Suprapubic skin (tissue), 4 donors: Measurements from ENCODE around the gene FAM193B. TPM values are rescaled to one million over a fixed set of nuclear protein-coding genes. Genes with fewer than 3 reads are reported as not detected.

Experiments used
- DNase-seq, 2 donors: peaks; one replicate each; pipeline ENCODE4 v3.0.0-alpha.2; 2019; ENCODE audit warnings: low spot score in 2 of 2
- H3K27ac ChIP-seq: fragments of 200-600 bp; sonication (generic); one replicate; pipeline ENCODE4 v1.5.1; 2019
- H3K27me3 ChIP-seq: fragments of 200-600 bp; sonication (generic); one replicate; pipeline ENCODE4 v1.5.1; 2019
- H3K36me3 ChIP-seq: fragments of 200-600 bp; sonication (generic); one replicate; pipeline ENCODE4 v1.5.1; 2019
- H3K4me1 ChIP-seq: fragments of 200-600 bp; sonication (generic); one replicate; pipeline ENCODE4 v1.5.1; 2019
- H3K4me3 ChIP-seq: fragments of 200-600 bp; sonication (generic); one replicate; pipeline ENCODE4 v1.5.1; 2019; ENCODE audit warnings: mild to moderate bottlenecking
- H3K9me3 ChIP-seq: fragments of 200-600 bp; sonication (generic); one replicate; pipeline ENCODE4 v1.5.1; 2019
- EP300 ChIP-seq: sonication (generic); formaldehyde crosslinking; IDR thresholded peaks from one replicate; pipeline ENCODE4 v1.6.1; 2017; ENCODE audit warnings: antibody characterized with exemption
- POLR2A ChIP-seq, 2 donors: fragments of 450-650 bp; IDR thresholded peaks; one replicate each; pipeline ENCODE4 v1.6.1; 2017; ENCODE audit warnings: antibody characterized with exemption in 2 of 2, mild to moderate bottlenecking in 2 of 2, moderate library complexity in 2 of 2
- POLR2AphosphoS5 ChIP-seq, 3 donors: sonication (generic); formaldehyde crosslinking; IDR thresholded peaks; one replicate each; pipeline ENCODE4 v1.6.1; 2017; ENCODE audit warnings: antibody characterized with exemption in 3 of 3
- WGBS: methylation state at CpG from one replicate; pipeline ENCODE4 v1.1.5; 2018; 5-methylcytosine and 5-hydroxymethylcytosine counted together
- total RNA-seq, 4 donors: library from RNA; depleted of rRNA; stranded (reverse); fragments of >200 nt; gene quantifications; one replicate each; pipeline ENCODE4 v1.1.0, GENCODE V29; 2016
- TF ChIP-seq, protein P1 (sequence below), 2 donors: fragments of 200-600 bp in 1 of 2; fragments of 450-650 bp in 1 of 2; sonication (generic) in 1 of 2; IDR thresholded peaks; one replicate each; pipeline ENCODE4 v1.5.1; 2016 to 2019; ENCODE audit warnings: antibody characterized with exemption in 2 of 2, mild to moderate bottlenecking in 1 of 2, moderate library complexity in 1 of 2

The FAM193B gene
- total RNA-seq, 4 donors from 2014 or later = 55.6 to 328 (median 78.2) TPM

GRCh38 chr5:177552839-177553455, 1.4 kb downstream of the FAM193B start:
- no peaks in the 10 kb centered on the region for H3K36me3 ChIP-seq
- no peak for DNase-seq
- WGBS = 47% methylated on average over 8 of the region's 16 CpGs
- H3K27me3 ChIP-seq = no peaks in the 10 kb centered on the region
- no peaks in the 10 kb centered on the region for H3K9me3 ChIP-seq
- no peak overlapping the region for H3K27ac ChIP-seq
- TF ChIP-seq, protein P1, sequence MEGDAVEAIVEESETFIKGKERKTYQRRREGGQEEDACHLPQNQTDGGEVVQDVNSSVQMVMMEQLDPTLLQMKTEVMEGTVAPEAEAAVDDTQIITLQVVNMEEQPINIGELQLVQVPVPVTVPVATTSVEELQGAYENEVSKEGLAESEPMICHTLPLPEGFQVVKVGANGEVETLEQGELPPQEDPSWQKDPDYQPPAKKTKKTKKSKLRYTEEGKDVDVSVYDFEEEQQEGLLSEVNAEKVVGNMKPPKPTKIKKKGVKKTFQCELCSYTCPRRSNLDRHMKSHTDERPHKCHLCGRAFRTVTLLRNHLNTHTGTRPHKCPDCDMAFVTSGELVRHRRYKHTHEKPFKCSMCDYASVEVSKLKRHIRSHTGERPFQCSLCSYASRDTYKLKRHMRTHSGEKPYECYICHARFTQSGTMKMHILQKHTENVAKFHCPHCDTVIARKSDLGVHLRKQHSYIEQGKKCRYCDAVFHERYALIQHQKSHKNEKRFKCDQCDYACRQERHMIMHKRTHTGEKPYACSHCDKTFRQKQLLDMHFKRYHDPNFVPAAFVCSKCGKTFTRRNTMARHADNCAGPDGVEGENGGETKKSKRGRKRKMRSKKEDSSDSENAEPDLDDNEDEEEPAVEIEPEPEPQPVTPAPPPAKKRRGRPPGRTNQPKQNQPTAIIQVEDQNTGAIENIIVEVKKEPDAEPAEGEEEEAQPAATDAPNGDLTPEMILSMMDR (IDR thresholded peaks at IDR 0.05) = no peak
- TF ChIP-seq POLR2A (IDR thresholded peaks at IDR 0.05) (no peak), EP300 (no peak), POLR2AphosphoS5 (IDR thresholded peaks at IDR 0.05) (no peak)
- H3K4me3 ChIP-seq = peak overlapping the region; percentile 96
- peaks cover 41% of the 10 kb centered on the region for H3K4me1 ChIP-seq

DNA sequence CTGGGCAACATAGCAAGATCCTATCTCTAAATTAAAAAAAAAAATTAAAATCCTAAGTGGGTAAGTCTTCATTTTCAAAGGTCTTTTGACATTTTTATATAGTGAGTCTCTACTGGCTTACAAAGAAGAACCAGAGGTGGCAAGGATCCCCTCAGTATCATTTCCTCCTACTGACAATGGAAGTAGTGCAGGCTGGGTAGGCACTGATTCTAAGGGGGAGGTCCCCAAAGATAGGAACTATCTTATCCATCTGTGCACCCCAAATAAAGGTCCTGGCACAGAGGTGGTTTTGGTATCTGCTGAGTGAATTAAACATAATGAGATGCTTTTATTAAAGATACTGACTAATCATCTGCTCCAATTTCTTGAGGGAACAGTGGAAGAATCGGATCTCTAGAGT, 4.2 kb downstream of the FAM193B start:
- TF ChIP-seq, protein P1 (IDR thresholded peaks at IDR 0.05) = no peak
- no peak for TF ChIP-seq EP300
- no peak for TF ChIP-seq POLR2AphosphoS5 (IDR thresholded peaks at IDR 0.05)
- no peak for TF ChIP-seq POLR2A (IDR thresholded peaks at IDR 0.05)
- Histone ChIP-seq H3K36me3 (no peaks in the 10 kb centered on the region), H3K9me3 (no peaks in the 10 kb centered on the region), H3K4me1 (peaks cover 64% of the 10 kb centered on the region), H3K27ac (no peak overlapping the region), H3K27me3 (no peaks in the 10 kb centered on the region), H3K4me3 (no peak overlapping the region)
- 63% methylated on average over 1 of the region's 1 CpG for WGBS
- DNase-seq = no peak

- H3K36me3 ChIP-seq = no peaks in the 10 kb centered on the region
- H3K27ac ChIP-seq = no peak overlapping the region
- H3K4me3 ChIP-seq = no peak overlapping the region
- WGBS = 28% methylated on average over 1 of the region's 1 CpG
- no peaks in the 10 kb centered on the region for H3K27me3 ChIP-seq
- peaks cover 72% of the 10 kb centered on the region for H3K4me1 ChIP-seq
- TF ChIP-seq POLR2AphosphoS5 (IDR thresholded peaks at IDR 0.05) = no peak
- TF ChIP-seq EP300 = no peak
- TF ChIP-seq, protein P1 (IDR thresholded peaks at IDR 0.05) = no peak
- TF ChIP-seq POLR2A (IDR thresholded peaks at IDR 0.05) = no peak
- DNase-seq = no peak
- no peaks in the 10 kb centered on the region for H3K9me3 ChIP-seq
Observed at GRCh38 chr5:177548495-177548894, 5.9 kb downstream of the FAM193B start.

GRCh38 chr5:177547736-177548135, 6.6 kb downstream of the FAM193B start:
- 83% methylated on average over 3 of the region's 3 CpGs for WGBS
- no peak for DNase-seq
- H3K27ac ChIP-seq = no peak overlapping the region
- H3K9me3 ChIP-seq = no peaks in the 10 kb centered on the region
- no peak overlapping the region for H3K4me3 ChIP-seq
- no peaks in the 10 kb centered on the region for H3K36me3 ChIP-seq
- H3K4me1 ChIP-seq = peaks cover 69% of the 10 kb centered on the region
- no peak for TF ChIP-seq POLR2A (IDR thresholded peaks at IDR 0.05)
- H3K27me3 ChIP-seq = no peaks in the 10 kb centered on the region

- DNase-seq = no peak
- H3K4me1 ChIP-seq = peaks cover 62% of the 10 kb centered on the region
- 50% methylated on average over 1 of the region's 1 CpG for WGBS
- no peak overlapping the region for H3K4me3 ChIP-seq
- peak overlapping the region; percentile 86 for H3K27ac ChIP-seq
- H3K27me3 ChIP-seq = no peaks in the 10 kb centered on the region
- no peaks in the 10 kb centered on the region for H3K9me3 ChIP-seq
- no peaks in the 10 kb centered on the region for H3K36me3 ChIP-seq
- no peak for TF ChIP-seq EP300
- no peak for TF ChIP-seq POLR2A (IDR thresholded peaks at IDR 0.05)
- TF ChIP-seq POLR2AphosphoS5 (IDR thresholded peaks at IDR 0.05) = peak; percentile 53 to 86 (median 68)
- TF ChIP-seq, protein P1 (IDR thresholded peaks at IDR 0.05) = no peak
Observed at GRCh38 chr5:177546258-177546741, 8.1 kb downstream of the FAM193B start.
